Aorta (tissue), 5 donors: ENCODE results near the gene KCNK2. TPM values are rescaled to one million over a fixed set of nuclear protein-coding genes. Genes with fewer than 3 reads are reported as not detected.

Experiments
- ATAC-seq: fragments of 200-7000 bp; cut with Tn5 transposase; one replicate; pipeline ENCODE4 v1.9.1; 2022; ENCODE audit warnings: moderate library complexity; ENCODE audit not compliant: low FRiP score
- DNase-seq, 2 donors: peaks; one replicate each; pipeline ENCODE4 v3.0.0-alpha.2; 2020
- H3K27ac ChIP-seq, 2 donors: one replicate each; pipeline ENCODE4 v1.5.1; 2013; ENCODE audit warnings: low read length in 2 of 2, mild to moderate bottlenecking in 2 of 2, moderate library complexity in 2 of 2, control low read depth in 1 of 2, inconsistent platforms in 1 of 2, low read depth in 1 of 2
- H3K27me3 ChIP-seq, 2 donors: one replicate each; pipeline ENCODE4 v1.6.1; 2013; ENCODE audit warnings: control low read depth in 1 of 2, low read length in 1 of 2, mild to moderate bottlenecking in 1 of 2, moderate library complexity in 1 of 2; ENCODE audit not compliant: insufficient read depth in 2 of 2, control insufficient read depth in 1 of 2
- H3K36me3 ChIP-seq, 2 donors: one replicate each; pipeline ENCODE4 v1.6.1; 2013; ENCODE audit warnings: control low read depth in 1 of 2, low read length in 1 of 2, mild to moderate bottlenecking in 1 of 2; ENCODE audit not compliant: insufficient read depth in 2 of 2, control insufficient read depth in 1 of 2
- H3K4me1 ChIP-seq, 2 donors: one replicate each; pipeline ENCODE4 v1.6.1; 2013; ENCODE audit warnings: low read length in 2 of 2, control low read depth in 1 of 2, mild to moderate bottlenecking in 1 of 2, moderate library complexity in 1 of 2; ENCODE audit not compliant: insufficient read depth in 2 of 2, control insufficient read depth in 1 of 2
- H3K4me3 ChIP-seq, 2 donors: one replicate each; pipeline ENCODE4 v1.5.1; 2013; ENCODE audit warnings: low read length in 2 of 2, control low read depth in 1 of 2, mild to moderate bottlenecking in 1 of 2
- H3K9me3 ChIP-seq: one replicate; pipeline ENCODE4 v1.6.1; 2013; ENCODE audit warnings: mild to moderate bottlenecking, low read length; ENCODE audit not compliant: control insufficient read depth
- WGBS, 2 donors: extraction: QIAGEN DNeasy Blood & Tissue Kit; methylation state at CpG; one replicate each; pipeline ENCODE4 v1.1.7; 2013; 5-methylcytosine and 5-hydroxymethylcytosine counted together
- intact Hi-C, 2 donors: fragments of 100-400 bp; cut with DNase I; formaldehyde crosslinking; loops; one replicate each; pipeline versions ENCODE4 v1.14.2 to v1.15.0; 2022
- polyA plus RNA-seq, 2 donors: library from polyadenylated mRNA; stranded (reverse); fragments of 200-250 nt; gene quantifications; one replicate each; pipeline ENCODE4 v1.2.3, GENCODE V29; 2013
- total RNA-seq, 2 donors: library from RNA; stranded (reverse); fragmentation: NEBNext Ultra II Directional; extraction: Animal tissue kit (Norgen Biotek cat#: 25700); gene quantifications; one replicate each; pipeline ENCODE4 v1.2.1, GENCODE V29; 2021
- donor health status: healthy with polysubstance abuse.
- donor health status: Bipolar disorder and iron deficiency.
- donor health status: DM: no; HTN: no; CAD: no.
- donor health status: DM: no; HTN: no; CAD: no.
- donor health status: DM: yes; HTN: yes; CAD: no.

The KCNK2 gene
- total and polyA plus RNA-seq, 4 donors: 2.5 to 16.7 (median 4.8) TPM; not detected in 1

- no peaks in the 10 kb centered on the region for H3K9me3 ChIP-seq
- H3K4me1 ChIP-seq: no peaks in the 10 kb centered on the region
- intact Hi-C loops: no loop called here
- no peak for DNase-seq
- H3K27ac ChIP-seq: no peak overlapping the region
- no peak overlapping the region for H3K4me3 ChIP-seq
- no peaks in the 10 kb centered on the region for H3K36me3 ChIP-seq
- WGBS, 2 donors: 96 to 97% methylated on average over 3 of the region's 3 CpGs
- no peak for ATAC-seq
- H3K27me3 ChIP-seq: no peaks in the 10 kb centered on the region
Measured at GRCh38 chr1:215264649-215265048, 182.1 kb downstream of the KCNK2 start.

- WGBS, 2 donors: 54 to 65% methylated on average over 1 of the region's 1 CpG
- DNase-seq (no peak), ATAC-seq (no peak)
- no peaks in the 10 kb centered on the region for H3K9me3 ChIP-seq
- H3K36me3 ChIP-seq: no peaks in the 10 kb centered on the region
- no peaks in the 10 kb centered on the region for H3K27me3 ChIP-seq
- H3K4me3 ChIP-seq: no peak overlapping the region
- no peaks in the 10 kb centered on the region for H3K4me1 ChIP-seq
- intact Hi-C loops: no loop called here
- H3K27ac ChIP-seq: no peak overlapping the region
Measured at GRCh38 chr1:215267495-215267894, 185.0 kb downstream of the KCNK2 start.

DNA sequence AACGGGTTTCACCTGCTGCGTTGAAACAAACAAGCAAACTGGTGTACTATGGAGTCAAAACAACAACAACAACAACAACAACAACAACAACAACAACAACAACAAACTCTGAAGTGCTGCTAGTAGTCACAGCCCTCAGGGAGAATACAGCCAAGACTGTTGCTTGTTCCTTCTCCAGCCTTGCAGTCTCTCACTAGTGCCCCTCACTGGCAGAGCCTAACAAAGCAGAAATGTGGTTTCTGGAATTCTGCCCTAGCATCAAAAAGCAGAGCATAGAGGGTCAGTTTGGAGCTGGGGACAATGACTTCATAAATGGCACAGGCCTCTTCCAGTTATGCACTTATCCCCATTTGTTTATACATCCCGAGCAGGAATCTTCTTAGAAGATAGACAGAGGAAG is 187.4 kb downstream of the KCNK2 start:
- no peaks in the 10 kb centered on the region for H3K36me3 ChIP-seq
- no peak overlapping the region for H3K27ac ChIP-seq
- no peak for DNase-seq
- H3K27me3 ChIP-seq: no peaks in the 10 kb centered on the region
- intact Hi-C loops: no loop called here
- ATAC-seq: no peak
- no peaks in the 10 kb centered on the region for H3K9me3 ChIP-seq
- no peaks in the 10 kb centered on the region for H3K4me1 ChIP-seq
- H3K4me3 ChIP-seq: no peak overlapping the region
- 45 to 54% methylated on average over 3 of the region's 3 CpGs for WGBS, 2 donors

GRCh38 chr1:215273838-215274516 is 191.4 kb downstream of the KCNK2 start:
- ATAC-seq: no peak
- Histone ChIP-seq H3K9me3 (no peaks in the 10 kb centered on the region), H3K4me3 (no peak overlapping the region), H3K4me1 (no peaks in the 10 kb centered on the region), H3K27me3 (peaks cover 0 to 1% of the 10 kb centered on the region in 2 donors), H3K36me3 (no peaks in the 10 kb centered on the region), H3K27ac (no peak overlapping the region)
- intact Hi-C loops: no loop called here
- DNase-seq: no peak
- WGBS, 2 donors: 59 to 60% methylated on average over 5 of the region's 5 CpGs

DNA sequence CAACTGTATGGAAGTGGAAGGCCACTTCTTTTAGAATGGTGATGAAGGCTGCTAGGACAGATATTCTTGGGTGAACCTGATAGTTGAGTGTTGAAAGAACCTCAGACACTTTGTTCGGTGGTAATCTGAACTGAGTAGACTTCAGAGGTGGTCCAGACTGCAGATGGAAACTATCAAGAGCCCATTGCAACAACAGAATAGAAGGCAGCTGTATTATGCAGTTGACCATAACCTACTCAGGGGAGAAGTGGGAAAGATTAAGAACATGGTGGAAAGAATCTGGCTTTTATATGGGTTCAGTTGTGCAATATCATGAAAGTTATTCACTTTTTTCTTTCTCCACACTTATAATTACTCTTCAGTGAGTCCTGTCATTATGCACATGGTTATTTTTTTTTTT is 194.0 kb downstream of the KCNK2 start:
- Histone ChIP-seq H3K4me3 (no peak overlapping the region), H3K4me1 (no peaks in the 10 kb centered on the region), H3K27me3 (peaks cover 0 to 1% of the 10 kb centered on the region in 2 donors), H3K36me3 (no peaks in the 10 kb centered on the region), H3K9me3 (no peaks in the 10 kb centered on the region), H3K27ac (no peak overlapping the region)
- intact Hi-C loops: no loop called here
- 16 to 23% methylated on average over 1 of the region's 1 CpG for WGBS, 2 donors
- DNase-seq (no peak), ATAC-seq (no peak)

DNA sequence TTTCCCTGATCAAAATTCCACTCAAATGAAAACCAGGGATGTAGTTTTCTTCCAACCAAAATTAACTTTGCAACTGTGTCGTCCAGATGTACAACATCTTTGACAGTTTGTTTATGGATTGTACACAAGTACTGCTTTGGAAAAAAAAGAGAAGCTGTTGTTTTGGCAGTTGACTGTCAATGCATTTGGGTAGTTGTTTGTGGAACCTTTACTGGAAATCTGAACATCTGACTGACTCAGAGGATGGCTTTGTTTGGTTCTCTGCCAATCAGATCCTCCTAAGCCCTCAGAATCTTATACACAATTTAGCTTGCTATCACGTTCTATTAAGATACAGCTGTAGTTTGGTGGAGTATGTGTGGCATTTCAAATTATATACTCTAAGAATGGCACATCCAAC is 195.0 kb downstream of the KCNK2 start:
- Histone ChIP-seq H3K4me1 (no peaks in the 10 kb centered on the region), H3K4me3 (no peak overlapping the region), H3K9me3 (no peaks in the 10 kb centered on the region), H3K27ac (no peak overlapping the region), H3K36me3 (no peaks in the 10 kb centered on the region), H3K27me3 (peaks cover 0 to 1% of the 10 kb centered on the region in 2 donors)
- no peak for ATAC-seq
- no peak for DNase-seq
- 37% methylated on average over 2 of the region's 2 CpGs for WGBS, 2 donors
- intact Hi-C loops: no loop called here

DNA sequence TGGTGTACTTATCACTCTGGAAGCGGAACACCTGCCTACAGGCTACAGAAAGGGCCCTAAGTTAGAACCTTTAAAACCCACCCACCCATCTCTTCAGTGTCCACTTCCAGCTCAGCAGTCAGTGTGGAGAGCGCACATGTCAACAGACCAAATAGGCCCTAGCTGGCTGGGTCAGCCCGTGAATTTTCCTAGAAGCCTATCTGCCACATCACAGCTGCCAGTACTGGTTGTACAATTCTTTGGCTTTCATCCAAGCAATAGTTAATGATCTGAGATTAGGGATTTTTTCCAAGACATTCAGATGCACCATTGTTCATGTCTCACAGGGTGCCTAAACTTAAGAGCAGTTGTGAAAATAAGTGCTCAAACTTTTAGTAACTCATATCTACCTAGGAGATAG is 197.1 kb downstream of the KCNK2 start:
- no peaks in the 10 kb centered on the region for H3K4me1 ChIP-seq
- ATAC-seq (no peak), DNase-seq (no peak)
- no peak overlapping the region for H3K4me3 ChIP-seq
- intact Hi-C loops: no loop called here
- peaks cover 0 to 1% of the 10 kb centered on the region in 2 donors for H3K27me3 ChIP-seq
- no peaks in the 10 kb centered on the region for H3K9me3 ChIP-seq
- no peaks in the 10 kb centered on the region for H3K36me3 ChIP-seq
- H3K27ac ChIP-seq: no peak overlapping the region
- 66 to 74% methylated on average over 3 of the region's 3 CpGs for WGBS, 2 donors

- H3K4me1 ChIP-seq: no peaks in the 10 kb centered on the region
- no peak for DNase-seq
- H3K9me3 ChIP-seq: no peaks in the 10 kb centered on the region
- no peaks in the 10 kb centered on the region for H3K36me3 ChIP-seq
- 82 to 89% methylated on average over 3 of the region's 3 CpGs for WGBS, 2 donors
- ATAC-seq: no peak
- no peak overlapping the region for H3K27ac ChIP-seq
- intact Hi-C loops: no loop called here
- no peak overlapping the region for H3K4me3 ChIP-seq
- peaks cover 0 to 1% of the 10 kb centered on the region in 2 donors for H3K27me3 ChIP-seq
Measured at GRCh38 chr1:215282557-215282956, 200.0 kb downstream of the KCNK2 start.

- no peak for ATAC-seq
- DNase-seq: no peak
- H3K4me1 ChIP-seq: no peaks in the 10 kb centered on the region
- intact Hi-C loops: no loop called here
- no peaks in the 10 kb centered on the region for H3K27me3 ChIP-seq
- no peak overlapping the region for H3K27ac ChIP-seq
- no peaks in the 10 kb centered on the region for H3K36me3 ChIP-seq
- 50 to 61% methylated on average over 3 of the region's 3 CpGs for WGBS, 2 donors
- no peaks in the 10 kb centered on the region for H3K9me3 ChIP-seq
- H3K4me3 ChIP-seq: no peak overlapping the region
Measured at GRCh38 chr1:215285013-215285800, 202.7 kb downstream of the KCNK2 start.
